Hematopoietic multipotent progenitor cell treated with erythropoietin and hydrocortisone succinate and interleukin-3 and kit ligand, for 15 days (in vitro differentiated cells): ENCODE measurements around the gene FOXP1.

Experiments used
- DNase-seq: peaks from one replicate; pipeline ENCODE4 v3.0.0-alpha.2; 2015; ENCODE audit warnings: low spot score

Gene FOXP1

DNA sequence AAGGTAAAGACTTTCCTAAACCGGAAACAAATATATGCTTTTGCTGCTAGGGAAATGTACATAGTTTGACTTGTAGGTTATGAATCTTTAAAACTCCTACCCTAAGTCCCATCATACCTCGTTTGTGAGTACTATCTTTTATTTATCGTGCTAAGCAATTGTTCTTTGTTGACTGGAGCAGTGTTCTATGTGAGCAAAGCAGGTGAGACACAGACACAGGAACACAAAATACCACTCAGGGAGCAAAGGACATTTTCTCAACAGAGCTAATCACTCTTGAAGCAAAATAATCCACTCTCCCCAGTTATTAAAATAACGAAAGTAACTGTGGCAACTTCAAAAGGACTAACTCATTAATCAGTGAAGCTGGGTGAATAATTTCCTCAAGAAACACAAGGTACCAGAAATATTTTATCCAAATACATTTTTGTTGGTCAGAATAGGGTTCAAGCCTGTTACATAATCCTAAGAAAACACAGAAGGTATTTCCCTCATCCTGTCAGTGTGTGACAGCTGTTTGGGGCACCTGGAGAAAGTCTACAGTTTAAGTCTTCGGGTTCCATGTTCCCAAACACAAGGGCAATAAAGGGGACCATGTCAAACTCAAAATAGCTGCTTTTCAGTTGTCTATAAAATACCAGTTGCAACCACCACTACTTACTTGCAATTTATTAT lies 407.7 kb downstream of the FOXP1 start:
- DNase-seq: no peak

DNA sequence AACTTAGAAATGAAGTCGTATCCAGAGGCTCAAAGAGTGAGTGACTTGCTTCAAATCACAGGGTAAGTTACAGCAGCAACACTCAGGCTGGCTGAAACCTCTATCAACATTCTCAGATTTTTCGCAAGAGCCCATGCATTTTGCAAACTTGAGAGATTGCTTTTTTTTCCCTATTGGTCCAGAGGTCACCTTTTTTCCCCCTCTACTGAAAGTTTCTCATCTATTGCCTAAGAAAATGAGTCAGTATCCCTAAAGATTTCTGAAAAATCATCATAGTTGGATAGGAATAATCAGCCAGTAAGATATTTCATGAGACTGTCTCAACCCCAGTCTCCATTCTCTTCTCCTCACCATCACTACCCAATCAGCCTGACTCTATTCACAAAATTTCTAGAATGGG lies 410.6 kb downstream of the FOXP1 start:
- no peak for DNase-seq

DNA sequence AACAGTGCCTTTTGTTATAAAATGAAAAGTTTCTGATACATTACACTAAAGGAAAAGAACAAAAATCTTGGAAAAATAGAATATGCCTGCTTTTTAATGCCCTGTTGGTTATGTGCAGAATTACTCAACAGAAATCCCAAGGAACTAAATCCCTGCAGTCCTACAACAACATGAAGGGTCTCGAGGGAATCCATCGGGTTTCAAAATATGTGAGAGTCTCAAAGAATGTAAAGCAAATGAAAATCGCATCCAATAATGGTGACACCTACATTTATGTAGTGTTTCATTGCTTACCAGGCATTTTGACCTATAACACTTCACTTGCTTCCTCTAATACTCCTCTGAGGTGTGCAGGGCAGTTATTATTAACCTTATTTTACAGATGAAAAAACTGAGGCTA lies 411.3 kb downstream of the FOXP1 start:
- no peak for DNase-seq

DNA sequence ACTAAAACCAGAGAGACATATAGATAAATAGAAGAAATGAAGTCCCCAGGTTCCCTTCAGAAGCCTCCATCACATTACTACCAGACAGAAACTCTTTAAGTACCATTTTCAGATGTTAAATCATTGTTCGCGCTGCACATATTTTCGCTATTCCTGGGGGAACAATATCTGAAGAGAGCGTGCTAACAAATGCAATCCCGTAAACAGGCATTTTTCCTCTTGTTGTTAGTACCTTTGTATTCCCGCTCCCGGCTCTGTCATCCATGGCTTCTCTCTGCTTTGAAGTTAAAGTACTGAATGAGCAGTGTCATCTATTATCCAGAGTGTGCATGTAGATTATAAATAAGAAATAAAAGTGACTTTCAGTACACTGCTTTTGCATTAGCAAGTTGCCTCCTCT lies 412.3 kb downstream of the FOXP1 start:
- DNase-seq: no peak

DNA sequence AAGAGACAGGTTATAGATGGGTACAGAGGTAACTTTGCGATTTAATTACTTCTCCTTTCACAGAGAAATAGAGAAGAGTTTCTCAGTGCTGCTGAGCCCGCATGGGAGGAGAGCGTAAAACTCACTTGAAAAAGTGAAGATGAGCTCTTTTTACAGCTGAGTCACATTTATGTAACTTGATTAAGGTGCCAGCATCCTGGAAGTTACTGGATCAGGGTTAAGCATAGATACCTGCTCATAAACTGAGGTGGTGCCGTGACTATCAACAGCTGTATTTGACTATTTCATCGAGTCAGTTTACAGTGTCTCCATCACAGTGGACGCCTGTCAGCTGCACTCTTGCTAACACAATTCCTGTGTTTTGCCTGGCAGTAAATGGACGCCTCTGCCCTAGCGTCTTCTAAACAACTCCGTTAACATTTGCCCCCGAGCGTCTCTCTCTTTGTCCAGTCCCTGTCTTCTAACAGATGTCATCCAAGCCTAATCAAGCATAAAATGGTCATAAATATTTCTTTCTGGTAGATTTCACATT lies 414.6 kb downstream of the FOXP1 start:
- no peak for DNase-seq

DNA sequence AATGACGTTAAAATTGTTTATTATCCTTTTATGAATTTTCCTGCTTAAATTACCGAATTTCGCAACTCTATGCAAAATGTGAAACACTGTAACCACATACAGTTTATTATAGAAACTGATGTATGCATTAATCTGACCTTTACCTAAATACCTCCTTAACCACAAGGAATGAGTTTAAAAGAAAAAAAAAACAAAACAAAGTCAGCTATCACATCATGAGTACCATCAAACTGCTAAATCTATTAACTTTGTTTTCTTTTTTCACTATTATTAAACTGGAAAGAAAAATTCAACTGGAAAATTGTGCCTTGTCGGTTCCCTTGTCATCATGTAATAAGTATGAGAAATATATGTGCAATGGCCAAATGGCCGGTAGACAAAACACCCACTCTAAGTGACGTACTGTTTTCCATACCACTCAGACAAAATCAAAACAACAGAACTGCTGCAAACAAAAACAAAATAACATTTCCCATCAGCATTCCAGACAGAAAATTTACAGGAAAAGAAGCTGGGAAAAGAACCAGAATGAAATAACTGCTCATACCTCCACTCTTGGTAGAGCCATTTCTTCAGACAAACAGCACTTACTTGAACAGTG lies 415.3 kb downstream of the FOXP1 start:
- no peak for DNase-seq

DNA sequence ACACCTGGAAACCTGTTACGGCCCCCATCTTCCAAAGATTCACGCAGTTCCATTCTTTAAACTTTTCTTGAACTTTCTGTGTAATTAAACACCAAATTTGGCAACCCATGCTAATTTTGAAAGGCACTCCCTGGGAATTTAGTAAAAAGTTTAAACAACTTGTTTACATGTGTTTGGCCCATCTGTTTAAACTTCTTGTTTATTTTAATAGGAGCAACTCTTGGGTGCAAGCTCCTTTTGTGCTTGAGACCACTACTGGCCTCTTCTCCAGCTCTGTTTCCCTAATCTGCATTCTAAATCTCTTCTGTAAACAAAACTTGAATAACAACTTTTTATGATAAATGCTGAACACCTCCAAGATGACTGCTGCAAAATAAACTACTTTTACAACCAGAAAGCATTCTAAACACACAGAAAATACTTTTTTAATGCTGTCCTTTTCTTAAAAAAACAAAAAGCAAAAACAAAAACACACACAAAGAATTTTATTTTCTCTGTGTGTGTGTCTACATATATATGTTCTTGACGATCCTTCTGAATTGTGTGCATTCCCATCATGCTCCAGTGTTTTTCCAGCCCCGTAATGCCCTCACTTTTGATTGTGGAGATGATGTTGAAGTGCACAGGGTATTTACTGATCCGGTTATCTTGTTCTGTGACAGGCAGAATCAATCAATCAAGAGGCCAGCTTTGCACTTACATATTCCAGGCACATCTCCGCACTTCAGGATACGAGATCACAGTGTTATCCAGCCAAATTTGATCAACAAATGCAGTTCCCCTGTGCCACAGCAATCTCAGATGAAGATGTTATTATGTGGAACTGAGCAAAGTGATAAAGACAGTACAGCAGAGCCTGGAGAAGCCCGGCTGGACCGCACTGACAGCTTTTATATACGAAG lies 416.9 kb downstream of the FOXP1 start:
- no peak for DNase-seq

DNA sequence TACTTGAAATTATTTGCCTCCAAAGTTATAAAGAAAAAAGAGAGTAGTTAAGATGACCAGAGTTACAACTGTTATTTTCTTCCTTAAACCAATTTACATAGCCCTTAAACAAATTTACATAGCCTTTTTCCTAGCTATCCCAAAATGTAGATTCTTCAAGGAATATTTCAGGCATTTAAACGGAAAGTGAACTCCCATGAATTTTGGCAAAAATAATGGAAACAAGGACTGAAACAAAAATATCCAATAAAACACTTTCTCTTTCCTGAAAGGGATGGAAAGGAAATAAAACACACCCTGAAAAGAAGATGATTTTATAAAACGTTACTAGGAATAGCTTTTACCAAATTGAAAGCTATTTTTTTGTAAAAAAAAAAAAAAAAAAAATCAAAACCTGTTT lies 418.6 kb downstream of the FOXP1 start:
- no peak for DNase-seq

DNA sequence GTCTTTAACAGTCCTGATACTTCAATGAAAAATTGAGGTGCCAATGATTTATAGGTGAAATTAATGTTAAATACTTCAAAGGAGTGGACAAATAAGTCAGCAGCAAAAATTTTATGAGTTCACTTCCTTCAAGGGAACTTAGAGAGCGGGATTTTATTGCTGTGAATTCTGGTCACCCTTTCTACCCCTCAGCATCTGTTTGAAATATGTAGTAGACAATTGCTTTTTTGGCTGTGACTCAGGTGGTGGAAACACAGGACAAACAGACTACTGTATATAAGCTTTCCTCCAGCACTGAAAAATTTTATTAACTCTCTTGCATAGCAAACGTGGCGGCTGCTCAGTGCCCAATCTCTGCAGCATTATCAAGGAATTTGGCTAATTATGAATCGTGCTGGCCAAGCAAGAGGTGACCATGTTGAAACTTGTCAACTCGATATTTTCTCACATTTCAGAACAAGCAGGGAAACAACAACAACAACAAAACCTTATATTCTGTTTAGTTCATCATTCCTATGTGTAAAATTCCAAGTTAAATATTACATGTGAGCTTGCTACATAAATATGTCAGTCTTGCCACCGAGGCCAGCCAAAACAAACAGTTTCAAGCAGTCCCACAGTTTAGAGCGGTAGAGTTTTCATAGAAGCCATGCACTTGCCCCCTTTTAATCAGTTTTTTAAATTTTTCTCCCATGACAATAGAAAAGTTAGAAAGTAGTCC lies 420.2 kb downstream of the FOXP1 start:
- no peak for DNase-seq

DNA sequence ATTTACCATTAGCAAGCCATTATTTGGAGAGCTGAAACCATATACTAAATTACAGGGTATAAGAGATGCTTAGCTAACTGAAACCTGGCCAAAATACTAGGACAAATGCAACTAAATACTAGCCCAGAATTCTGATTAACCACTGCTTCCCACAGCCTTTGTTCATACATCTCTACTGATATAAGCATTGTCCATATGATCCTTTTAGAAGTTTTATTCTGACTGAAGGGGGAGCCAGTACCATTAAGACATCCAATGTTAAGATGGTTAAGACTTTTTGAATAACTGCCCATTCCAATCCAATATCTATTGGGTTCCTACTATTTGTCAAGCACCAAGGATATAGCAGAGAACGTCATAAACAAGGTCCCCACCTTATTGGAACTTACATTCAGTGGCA lies 421.3 kb downstream of the FOXP1 start:
- no peak for DNase-seq

DNA sequence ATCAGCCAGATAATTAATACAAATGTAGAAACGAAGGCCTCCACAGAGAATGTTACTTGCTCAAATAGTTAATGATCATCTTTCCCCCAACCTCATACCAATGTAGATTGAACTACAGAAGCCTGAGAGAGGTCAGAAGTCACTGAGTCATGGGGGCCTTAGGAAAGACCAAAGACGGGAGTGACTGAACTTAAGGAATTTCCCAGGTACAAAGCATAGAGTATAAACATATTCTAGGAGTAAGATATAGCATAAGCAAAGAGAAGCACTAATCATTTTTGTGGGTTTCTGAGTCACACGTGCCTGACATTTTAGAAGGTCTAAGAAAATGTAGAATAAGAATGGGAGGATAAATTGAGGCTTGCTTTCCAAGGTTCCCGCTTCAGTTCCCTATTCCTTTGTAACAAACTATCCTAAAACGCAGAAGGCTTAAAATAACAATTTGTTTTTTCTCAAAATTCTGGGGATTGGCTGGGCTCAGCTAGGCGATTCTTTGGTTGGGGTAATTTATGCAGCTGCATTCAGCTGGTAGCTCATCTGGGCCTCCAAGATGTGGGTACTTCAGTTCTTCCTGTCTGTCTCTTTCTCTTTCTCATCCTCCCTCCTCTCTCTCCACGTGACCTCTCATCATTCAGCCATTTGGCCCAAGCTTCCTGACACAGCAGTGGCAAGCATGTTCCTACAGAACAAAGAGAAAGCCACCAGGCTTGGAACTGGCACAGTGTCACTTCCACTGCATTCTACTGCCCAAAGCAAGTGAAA lies 422.6 kb downstream of the FOXP1 start:
- no peak for DNase-seq

DNA sequence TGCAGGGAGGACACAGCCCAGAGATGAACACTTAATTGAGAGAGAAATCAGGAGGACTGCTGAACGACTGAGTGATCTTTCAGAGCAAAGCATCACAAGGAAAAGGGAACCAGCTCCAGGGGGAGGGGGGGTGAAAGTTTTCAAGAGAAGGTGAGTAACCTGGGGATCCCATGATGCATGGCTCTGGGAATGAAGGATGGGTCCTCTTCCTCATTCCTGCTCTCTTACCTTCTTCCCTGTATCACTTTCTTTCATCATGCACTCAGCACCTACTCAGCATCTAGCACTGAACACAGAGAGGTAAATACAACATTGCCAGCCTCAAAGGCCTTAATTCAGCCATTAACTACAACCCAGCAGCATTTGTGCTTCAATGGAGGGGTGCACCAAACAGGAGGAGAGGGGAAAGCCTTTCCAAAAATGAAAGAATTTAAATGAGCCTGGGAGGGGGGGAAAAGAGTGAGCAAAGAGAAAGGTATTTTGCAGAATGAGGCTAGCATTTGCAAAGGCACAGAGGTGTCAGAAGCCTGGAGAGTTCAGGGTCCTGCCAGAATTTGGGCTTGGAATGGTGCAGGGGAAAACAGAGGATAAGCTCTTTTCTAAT lies 427.4 kb downstream of the FOXP1 start:
- DNase-seq: no peak

DNA sequence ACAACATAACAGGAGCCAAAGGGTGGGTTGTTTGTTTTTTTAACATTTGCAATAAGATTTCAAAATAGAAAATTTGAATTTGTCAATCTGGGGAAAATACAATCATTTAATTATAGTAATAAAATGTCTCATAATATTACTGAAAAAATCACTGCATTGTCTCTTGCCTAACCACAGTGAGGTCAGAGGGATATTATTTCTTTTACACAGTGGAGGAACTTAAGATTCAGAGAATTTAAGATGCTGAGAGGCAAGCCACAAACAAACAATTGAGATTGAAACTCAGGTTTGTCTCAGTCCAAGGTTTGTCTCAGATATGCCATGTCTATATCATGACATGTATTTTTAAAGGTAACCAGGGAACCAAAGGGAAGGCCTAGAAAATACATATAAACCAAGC lies 428.7 kb downstream of the FOXP1 start:
- no peak for DNase-seq

DNA sequence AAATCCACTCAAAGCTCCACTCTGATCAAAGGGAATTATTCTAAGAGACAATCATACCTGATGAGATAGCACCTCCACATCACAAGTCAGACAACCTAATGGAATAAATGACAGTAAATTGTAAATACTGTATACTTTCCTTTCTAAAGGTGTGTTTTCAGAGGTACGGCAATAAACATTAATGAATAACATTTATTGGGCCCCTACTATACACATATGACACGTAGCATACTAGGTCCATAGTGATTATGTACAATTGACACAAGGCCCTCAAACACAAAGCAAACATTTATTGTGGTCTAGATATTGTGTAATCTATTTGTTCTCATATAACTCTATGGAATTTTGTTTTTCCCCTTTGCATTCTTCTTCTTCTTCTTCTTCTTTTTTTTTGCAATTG lies 429.8 kb downstream of the FOXP1 start:
- no peak for DNase-seq

DNA sequence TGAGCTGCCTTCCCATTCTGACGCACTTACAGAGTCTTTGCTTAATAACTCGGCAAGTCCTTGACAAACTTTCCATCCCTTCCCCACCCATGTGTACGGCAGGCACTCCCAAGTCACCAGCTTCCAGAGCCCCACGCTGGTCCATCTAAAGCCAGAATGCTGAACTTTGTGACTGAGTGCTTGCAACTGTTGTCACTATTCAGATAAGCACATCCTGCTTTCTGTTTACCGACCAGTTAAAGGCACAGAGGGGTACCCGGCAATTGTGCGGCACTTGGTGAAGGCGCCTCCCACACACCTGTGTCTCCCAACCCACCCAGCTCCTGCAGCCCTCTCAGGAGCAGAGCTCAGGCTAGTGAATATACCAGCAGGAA lies 430.6 kb downstream of the FOXP1 start:
- no peak for DNase-seq

DNA sequence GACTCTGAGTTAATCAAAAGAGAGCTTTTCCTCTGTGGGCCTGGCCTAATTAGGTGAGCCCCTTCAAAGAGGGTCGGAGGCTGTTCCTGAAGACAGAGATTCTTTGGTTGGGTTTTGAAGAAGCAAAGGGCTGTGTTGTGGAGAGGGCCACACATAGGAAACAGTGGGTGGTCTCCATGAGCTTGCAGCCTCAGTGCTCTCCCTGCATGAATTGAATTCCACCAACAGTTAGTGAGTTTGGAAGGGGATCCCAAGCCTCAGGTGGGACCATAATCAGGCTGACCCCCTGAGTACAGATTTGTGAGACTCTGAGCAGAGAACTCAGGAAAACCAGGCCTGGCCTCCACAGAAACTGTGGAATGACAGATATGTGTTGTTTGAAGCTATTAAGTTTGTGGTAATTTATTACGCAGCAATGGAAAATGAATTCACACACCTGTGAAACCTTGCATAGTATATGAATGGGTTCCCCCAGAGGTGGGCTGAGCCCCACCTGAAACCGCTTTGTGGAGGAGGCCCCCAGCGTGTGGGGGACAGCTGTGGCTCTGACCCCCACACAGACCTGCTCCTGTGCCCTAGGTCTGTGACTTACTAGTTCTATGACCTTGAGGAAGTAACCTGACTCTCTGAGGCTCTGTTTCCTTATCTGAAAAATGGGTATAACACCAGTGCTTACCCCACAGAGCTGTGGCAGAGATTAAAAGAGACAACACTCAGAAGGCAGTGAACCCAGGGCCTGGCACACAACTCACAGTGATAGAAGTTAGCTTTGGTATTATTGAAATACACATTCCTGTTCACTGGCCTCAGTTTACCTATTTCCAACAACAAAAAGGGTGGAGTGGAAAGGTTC lies 431.3 kb downstream of the FOXP1 start:
- DNase-seq: no peak

DNA sequence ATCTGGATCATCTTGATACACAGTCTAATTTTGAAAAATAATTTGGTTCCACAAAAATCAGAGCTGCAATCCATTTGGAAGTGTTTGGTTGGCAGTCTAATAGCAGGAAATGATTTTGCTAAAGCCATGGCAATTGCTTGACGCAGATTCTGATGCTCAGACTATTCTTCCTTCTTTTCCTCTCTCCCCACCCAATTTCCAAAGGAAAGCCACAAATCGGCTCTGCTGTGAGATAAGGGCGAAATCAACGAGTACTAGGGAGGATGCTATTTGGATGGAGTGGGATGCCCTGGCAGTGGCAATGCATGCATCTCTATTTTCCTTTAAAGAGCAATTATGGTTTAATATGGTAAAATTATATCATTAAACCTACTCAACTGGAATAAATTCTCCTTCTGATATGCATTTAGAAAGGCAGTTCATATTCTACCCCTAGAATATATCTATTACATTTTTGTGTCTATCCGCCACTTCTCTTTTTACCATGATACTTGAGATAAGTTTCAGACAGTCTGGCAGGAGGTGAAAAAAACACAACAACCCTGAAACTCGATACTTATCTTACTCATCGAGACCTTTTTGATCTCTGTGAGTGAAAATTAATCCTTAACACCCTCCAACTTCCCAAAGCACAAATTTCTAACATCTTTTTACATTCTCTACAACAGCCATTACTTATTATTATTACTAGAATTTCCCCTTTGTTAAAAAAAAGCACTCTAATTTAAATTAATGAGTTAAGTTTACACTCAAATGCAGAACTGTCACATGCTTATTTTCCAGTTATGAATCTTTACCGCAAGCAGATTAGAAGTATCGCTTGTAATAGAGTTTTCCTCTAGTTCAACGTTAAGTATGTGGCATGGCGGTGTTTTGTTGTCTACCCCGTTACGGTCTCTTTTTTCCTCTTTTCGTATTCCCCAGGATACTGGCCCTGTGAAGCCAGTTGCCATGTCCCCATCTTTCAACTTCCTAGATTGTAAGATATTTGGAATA lies 433.3 kb downstream of the FOXP1 start:
- DNase-seq: no peak

DNA sequence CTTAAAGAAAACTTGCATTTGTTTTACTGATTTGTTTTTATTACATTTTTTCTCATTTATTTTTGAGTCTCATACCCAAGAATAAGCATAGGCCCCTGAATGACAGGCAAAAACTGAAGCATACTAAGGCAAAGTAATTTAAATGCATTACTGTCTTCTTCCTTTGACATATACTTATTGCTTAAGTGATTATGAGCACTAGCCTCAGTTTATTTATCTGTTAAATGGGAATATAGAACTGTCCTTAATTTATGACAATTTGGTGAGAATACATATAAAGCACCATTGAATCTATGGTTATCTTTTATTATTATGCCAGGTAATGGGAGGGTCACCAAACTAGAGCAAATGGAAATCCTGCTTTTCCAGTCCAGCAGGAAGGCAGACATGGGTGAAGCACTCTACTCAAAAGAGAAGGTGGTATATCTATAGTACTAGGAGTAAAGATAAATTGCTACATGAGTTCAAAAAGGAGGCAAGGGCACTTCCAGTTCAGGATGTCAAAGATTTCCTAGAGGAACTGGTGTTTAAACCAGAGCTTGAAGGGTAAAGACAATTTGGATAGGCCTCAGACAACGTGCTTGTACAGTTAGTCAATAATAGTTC lies 435.0 kb downstream of the FOXP1 start:
- DNase-seq: no peak

DNA sequence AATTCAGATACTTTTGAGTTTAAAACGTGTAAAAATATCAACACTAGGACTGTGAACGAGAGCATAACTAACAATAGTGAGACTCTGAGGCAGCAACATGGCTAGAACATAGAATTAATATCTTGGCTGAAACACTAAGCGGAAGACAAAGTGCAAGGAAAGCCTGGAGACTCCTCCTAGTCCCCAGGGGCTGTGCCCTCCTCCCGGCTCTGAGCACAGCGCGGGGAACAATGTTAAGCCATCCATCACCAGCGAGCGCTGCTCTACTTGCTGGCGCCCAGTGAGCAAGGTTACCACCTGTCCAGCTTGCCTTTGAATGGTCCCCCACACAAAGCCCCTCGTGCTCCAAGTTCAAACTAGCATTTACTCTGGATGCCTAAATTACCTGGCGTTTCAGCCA lies 436.9 kb downstream of the FOXP1 start:
- no peak for DNase-seq
